Panc1 (cell line): ENCODE data around the gene LRIT1. TPM values are rescaled to one million over a fixed set of nuclear protein-coding genes. Genes with fewer than 3 reads are reported as not detected.

Experiments used
- ATAC-seq: fragments of 200-7000 bp; cut with Tn5 transposase; 2 replicates; pipeline ENCODE4 v1.9.1; 2020; ENCODE audit warnings: mild to moderate bottlenecking, moderate library complexity
- BruUV-seq: library from RNA; stranded (reverse); fragments of 400-500 nt; replicated peaks from 2 replicates; lab custom pipeline; 2021; lab: Mats Ljungman, UMichigan
- CTCF ChIA-PET: fragments of 300-600 bp; sonication (Branson Sonifier 250); formaldehyde crosslinking; loops from one replicate; lab custom pipeline; 2022; ENCODE audit warnings: antibody characterized with exemption; lab: Charles Lee
- POLR2A ChIA-PET: fragments of 300-600 bp; sonication (Branson Sonifier 250); formaldehyde crosslinking; loops from one replicate; lab custom pipeline; 2022; ENCODE audit warnings: antibody characterized with exemption; lab: Charles Lee
- DNase-seq: peaks from one replicate; pipeline ENCODE4 v3.0.0-alpha.2; 2010; ENCODE audit warnings: low read depth, low spot score
- H3K27ac ChIP-seq: 2 replicates; pipeline ENCODE4 v1.5.1; 2011; ENCODE audit warnings: mild to moderate bottlenecking, low read length, inconsistent platforms
- H3K27me3 ChIP-seq: fragments of 200-500 bp; sonication (Bioruptor generic); 2 replicates; pipeline ENCODE4 v1.6.0; 2014; ENCODE audit warnings: low read length, inconsistent platforms; ENCODE audit not compliant: control insufficient read depth, insufficient read depth
- H3K36me3 ChIP-seq: fragments of 200-500 bp; sonication (Bioruptor generic); 2 replicates; pipeline ENCODE4 v1.5.1; 2014; ENCODE audit warnings: inconsistent platforms, mild to moderate bottlenecking, low read length, moderate library complexity; ENCODE audit not compliant: control insufficient read depth, insufficient read depth
- H3K4me1 ChIP-seq: 2 replicates; pipeline ENCODE4 v1.5.1; 2011; ENCODE audit warnings: inconsistent platforms, mild to moderate bottlenecking, low read length, moderate library complexity; ENCODE audit not compliant: control insufficient read depth, insufficient read depth
- H3K4me3 ChIP-seq, 2 experiments: 2 replicates each; pipeline ENCODE4 v1.5.1; 2011 to 2012; ENCODE audit warnings: low read depth in 2 of 2, low read length in 2 of 2, mild to moderate bottlenecking in 2 of 2, inconsistent platforms in 1 of 2, moderate library complexity in 1 of 2
- H3K9me3 ChIP-seq: fragments of 200-500 bp; sonication (Bioruptor generic); 2 replicates; pipeline ENCODE4 v1.5.1; 2014; ENCODE audit warnings: low read depth, mild to moderate bottlenecking, inconsistent platforms, low read length, moderate library complexity; ENCODE audit not compliant: control insufficient read depth, insufficient read depth
- CTCF ChIP-seq: fragments of 450-650 bp; IDR thresholded peaks from 2 replicates; pipeline ENCODE4 v1.5.1; 2017; ENCODE audit warnings: mild to moderate bottlenecking
- POLR2AphosphoS5 ChIP-seq: IDR thresholded peaks from 2 replicates; pipeline ENCODE4 v1.6.1; 2012; ENCODE audit warnings: mild to moderate bottlenecking, low read depth, low read length, moderate library complexity
- REST ChIP-seq, 2 experiments: IDR thresholded peaks; 2 replicates each; pipeline ENCODE4 v1.6.1; 2011 to 2012; ENCODE audit warnings: low read depth in 2 of 2, control low read depth in 1 of 2, low read length in 1 of 2, mild to moderate bottlenecking in 1 of 2, moderate library complexity in 1 of 2; ENCODE audit not compliant: insufficient read depth in 1 of 2
- SIN3A ChIP-seq: IDR thresholded peaks from 2 replicates; pipeline ENCODE4 v1.6.1; 2012; ENCODE audit warnings: low read depth, mild to moderate bottlenecking, low read length, moderate library complexity, borderline replicate concordance; ENCODE audit not compliant: insufficient read depth
- TCF7L2 ChIP-seq: IDR thresholded peaks from 2 replicates; pipeline ENCODE4 v1.6.1; 2011; ENCODE audit warnings: mild to moderate bottlenecking, low read depth, low read length, inconsistent platforms
- in situ Hi-C: cut with HindIII; loops from 2 replicates; pipeline ENCODE4 v1.10.0; 2016; ENCODE audit warnings: low sequenced_read_pairs, low pct_unique_long_range_greater_than_20kb
- intact Hi-C: fragments of 100-400 bp; cut with micrococcal nuclease; formaldehyde crosslinking; loops from one replicate; pipeline ENCODE4 v1.10.0; 2022; ENCODE audit not compliant: unreplicated experiment
- total RNA-seq: library from RNA; stranded (reverse); gene quantifications from one replicate; pipeline ENCODE4 v1.2.1, GENCODE V29; 2021; ENCODE audit not compliant: unreplicated experiment

Gene LRIT1
- total RNA-seq, 1 experiment from 2014 or later = not detected

- Histone ChIP-seq H3K27me3 (no peaks in the 10 kb centered on the region; the same call in 1 of the 2 replicates), H3K27ac (no peak overlapping the region), H3K36me3 (no peaks in the 10 kb centered on the region), H3K9me3 (no peaks in the 10 kb centered on the region), H3K4me3 (no peak overlapping the region), H3K4me1 (no peaks in the 10 kb centered on the region)
- in situ Hi-C loops = no loop called here
- ATAC-seq (no peak), DNase-seq (no peak)
- TF ChIP-seq TCF7L2 (no peak), CTCF (no peak), REST (IDR thresholded peaks at IDR 0.05; ENCODE audit: insufficient read depth in 1 of 2, low read depth in 2 of 2, low read length in 1 of 2) (no peak), SIN3A (no peak), POLR2AphosphoS5 (no peak)
- intact Hi-C loops = no loop called here
- BruUV-seq = no TSS peak
- POLR2A ChIA-PET = no interaction called here
- CTCF ChIA-PET = no interaction called here
Measured at GRCh38 chr10:84258034-84258695, 16.8 kb upstream of the LRIT1 start.

- in situ Hi-C loops (no loop called here), intact Hi-C loops (no loop called here)
- H3K36me3 ChIP-seq = no peaks in the 10 kb centered on the region
- ATAC-seq = peak; percentile 22; the same call in 1 of the 2 replicates
- CTCF ChIA-PET = interaction anchor here (0.7 to 1.2 kb wide), 3 partner anchors 24 to 119 kb away, joined by 3 to 4 read pairs (median 3); partner anchors contain the start of gene GHITM
- POLR2A ChIA-PET = interaction anchor here (0.6 kb wide), 1 partner anchor 434 kb away, joined by 9 read pairs; no protein-coding TSS in a partner anchor
- H3K27me3 ChIP-seq = no peaks in the 10 kb centered on the region; the same call in 1 of the 2 replicates
- no peaks in the 10 kb centered on the region for H3K4me1 ChIP-seq
- H3K4me3 ChIP-seq = peak overlapping the region in 1 of 2 experiments; percentile 55; a peak in 1 of 4 replicates
- no peak overlapping the region for H3K27ac ChIP-seq
- TF ChIP-seq SIN3A (no peak), POLR2AphosphoS5 (no peak), TCF7L2 (no peak), CTCF (peak; percentile 61), REST (IDR thresholded peaks at IDR 0.05; ENCODE audit: insufficient read depth in 1 of 2, low read depth in 2 of 2, low read length in 1 of 2) (no peak)
- no TSS peak for BruUV-seq
- DNase-seq = no peak
- no peaks in the 10 kb centered on the region for H3K9me3 ChIP-seq
Measured at GRCh38 chr10:84257343-84258020, 16.1 kb upstream of the LRIT1 start.
